K562 (cell line): ENCODE data around the gene NRTN. TPM values are rescaled to one million over a fixed set of nuclear protein-coding genes. Genes with fewer than 3 reads are reported as not detected.
"Not testable (repeated sequence)": the region's sequence is repeated elsewhere in the genome, so short reads cannot be mapped to it uniquely, and the experiment has no call there.

ENCODE experiments used
- ATAC-seq: fragments of 200-7000 bp; cut with Tn5 transposase; 3 replicates; pipeline ENCODE4 v1.9.1; 2020; ENCODE audit warnings: moderate library complexity
- BruUV-seq: library from RNA; stranded (reverse); fragments of 400-500 nt; replicated peaks from 2 replicates; lab custom pipeline; 2021; lab: Mats Ljungman, UMichigan
- CTCF ChIA-PET: fragments of 300-600 bp; formaldehyde crosslinking; extraction: SDS; loops from one replicate; lab custom pipeline; 2021; ENCODE audit warnings: low intra/inter-chr PET ratio; lab: Yijun Ruan, JAX
- POLR2A ChIA-PET: fragments of 300-600, 350-650 bp; sonication (Branson Sonifier 250); formaldehyde crosslinking; extraction: SDS; loops from one replicate; lab custom pipeline; 2021; ENCODE audit warnings: antibody characterized with exemption, inconsistent platforms; lab: Yijun Ruan, JAX
- DNase-seq, 4 experiments: peaks; one replicate each; pipeline versions ENCODE4 v3.0.0 to v3.0.0-alpha.2; 2011 to 2018; ENCODE audit warnings: low spot score in 3 of 4, mixed read lengths in 3 of 4; ENCODE audit errors: extremely low read depth in 1 of 4
- FAIRE-seq: peaks from 2 replicates; lab custom pipeline; 2011; peaks lifted over from hg19 to GRCh38; lab: Jason Lieb, UNC
- H2AFZ ChIP-seq: 2 replicates; pipeline ENCODE4 v1.6.0; 2011; ENCODE audit warnings: low read depth, low read length, control low read depth, inconsistent platforms
- H3K27ac ChIP-seq: fragments of 200-600 bp; 3 replicates; pipeline ENCODE4 v1.8.0; 2011; ENCODE audit warnings: low read depth, mild to moderate bottlenecking, control low read depth, inconsistent platforms, low read length, moderate library complexity, mixed read lengths; ENCODE audit errors: extremely low read depth
- H3K27me3 ChIP-seq, 2 experiments: fragments of 300-600 bp in 1 of 2; 2 replicates in 1 of 2; 3 replicates in 1 of 2; pipeline versions ENCODE4 v1.6.0 to v1.8.0; 2011; ENCODE audit warnings: inconsistent platforms in 2 of 2, low read length in 2 of 2, mild to moderate bottlenecking in 1 of 2, mixed read lengths in 1 of 2, moderate library complexity in 1 of 2; ENCODE audit not compliant: control insufficient read depth in 2 of 2, insufficient read depth in 2 of 2
- H3K36me3 ChIP-seq: fragments of 300-600 bp; 3 replicates; pipeline ENCODE4 v1.8.0; 2011; ENCODE audit warnings: mild to moderate bottlenecking, low read length, inconsistent platforms; ENCODE audit not compliant: control insufficient read depth, insufficient read depth
- H3K4me1 ChIP-seq, 2 experiments: fragments of 200-600 bp in 1 of 2; replicated peaks in 1 of 2; 2 replicates in 1 of 2; 3 replicates in 1 of 2; pipeline versions ENCODE4 v1.5.1 to v1.8.0; 2011; ENCODE audit warnings: inconsistent platforms in 2 of 2, low read length in 2 of 2, mild to moderate bottlenecking in 1 of 2, mixed read lengths in 1 of 2, moderate library complexity in 1 of 2; ENCODE audit not compliant: control insufficient read depth in 2 of 2, insufficient read depth in 2 of 2
- H3K4me2 ChIP-seq: 2 replicates; pipeline ENCODE4 v1.6.1; 2011; ENCODE audit warnings: low read length, control low read depth, inconsistent platforms, mixed read lengths; ENCODE audit not compliant: insufficient read depth
- H3K4me3 ChIP-seq: fragments of 200-600 bp; sonication (generic), shearing (Covaris generic); 2 replicates; pipeline ENCODE4 v1.5.1; 2016; ENCODE audit warnings: control low read depth, inconsistent platforms
- H3K79me2 ChIP-seq: fragments of 200-600 bp; 3 replicates; pipeline ENCODE4 v1.8.0; 2011; ENCODE audit warnings: low read length, inconsistent platforms; ENCODE audit not compliant: control insufficient read depth, insufficient read depth
- H3K9ac ChIP-seq, 2 experiments: 2 replicates each; pipeline versions ENCODE4 v1.6.0 to v1.6.1; 2011; ENCODE audit warnings: low read depth in 2 of 2, low read length in 2 of 2, control low read depth in 1 of 2, inconsistent platforms in 1 of 2, mild to moderate bottlenecking in 1 of 2, mixed read lengths in 1 of 2; ENCODE audit not compliant: insufficient read depth in 1 of 2
- H3K9me1 ChIP-seq: one replicate; pipeline ENCODE4 v1.6.0; 2011; ENCODE audit warnings: inconsistent platforms, mild to moderate bottlenecking, low read length, moderate library complexity; ENCODE audit not compliant: control insufficient read depth, insufficient read depth
- H3K9me3 ChIP-seq: replicated peaks from 2 replicates; pipeline ENCODE4 v1.5.1; 2011; ENCODE audit warnings: low read depth, low read length, inconsistent platforms; ENCODE audit not compliant: control insufficient read depth, insufficient read depth
- H4K20me1 ChIP-seq: replicated peaks from 2 replicates; pipeline ENCODE4 v1.6.1; 2011; ENCODE audit warnings: low read length, inconsistent platforms, mixed read lengths; ENCODE audit not compliant: control insufficient read depth, insufficient read depth
- WGBS: fragments of 100-300 bp; shearing (Covaris generic); methylation state at CpG from one replicate; pipeline ENCODE4 v1.1.6; 2016; ENCODE audit warnings: low coverage, mixed read lengths; ENCODE audit not compliant: insufficient coverage; ENCODE audit errors: missing lambda C conversion rate; 5-methylcytosine and 5-hydroxymethylcytosine counted together
- in situ Hi-C: fragments of 300-500 bp; cut with MboI; formaldehyde crosslinking; loops from 4 replicates; pipeline ENCODE4 v1.15.0; 2018; ENCODE audit warnings: inconsistent platforms, mixed read lengths
- intact Hi-C: fragments of 100-400 bp; cut with micrococcal nuclease; formaldehyde crosslinking; loops from 2 replicates; pipeline ENCODE4 v1.14.2; 2022
- polyA plus RNA-seq, 8 experiments: library from polyadenylated mRNA; depleted of rRNA in 4 of 8; stranded (reverse) in 5 of 8; unstranded in 3 of 8; fragments of >200 nt; fragmentation: Nextera tagmentation in 2 of 8; fragmentation: Illumina TruSeq in 1 of 8; extraction: Ambion mirVana in 2 of 8; extraction: Trizol in 1 of 8; gene quantifications; 2 replicates each; pipeline versions ENCODE4 v1.2.1 to v1.2.3, GENCODE V29; 2011 to 2014; ENCODE audit warnings: inconsistent platforms in 1 of 8, missing spikeins in 1 of 8
- total RNA-seq, 7 experiments: library from RNA; depleted of rRNA in 6 of 7; stranded (reverse); fragments of >200 nt in 6 of 7; fragmentation: Illumina TruSeq in 2 of 7; extraction: Trizol in 2 of 7; gene quantifications; 2 replicates each; pipeline versions ENCODE4 v1.2.1 to v1.2.3, GENCODE V29; 2011 to 2021; ENCODE audit warnings: low replicate concordance in 1 of 7
- TF ChIP-seq, protein P1 (sequence below), 3 experiments: fragments of 200-800 bp in 1 of 3; fragments of 250-450 bp in 1 of 3; fragments of 450-650 bp in 1 of 3; sonication (Bioruptor Pico) in 1 of 3; sonication (Bioruptor generic) in 1 of 3; formaldehyde crosslinking in 1 of 3; IDR thresholded peaks; 2 replicates each; pipeline versions ENCODE4 v1.6.1 to v1.8.0; 2016 to 2022; ENCODE audit warnings: mild to moderate bottlenecking in 2 of 3, missing genetic modification characterization in 2 of 3, missing compliant biosample characterization in 1 of 3, moderate library complexity in 1 of 3

Gene NRTN
- total and polyA plus RNA-seq, 9 of the 15 experiments (the other 6 are each of a cell fraction or from before 2014, with no cell fraction given), result 0.62 to 8.1 (median 1.6) TPM; not detected in 2

DNA sequence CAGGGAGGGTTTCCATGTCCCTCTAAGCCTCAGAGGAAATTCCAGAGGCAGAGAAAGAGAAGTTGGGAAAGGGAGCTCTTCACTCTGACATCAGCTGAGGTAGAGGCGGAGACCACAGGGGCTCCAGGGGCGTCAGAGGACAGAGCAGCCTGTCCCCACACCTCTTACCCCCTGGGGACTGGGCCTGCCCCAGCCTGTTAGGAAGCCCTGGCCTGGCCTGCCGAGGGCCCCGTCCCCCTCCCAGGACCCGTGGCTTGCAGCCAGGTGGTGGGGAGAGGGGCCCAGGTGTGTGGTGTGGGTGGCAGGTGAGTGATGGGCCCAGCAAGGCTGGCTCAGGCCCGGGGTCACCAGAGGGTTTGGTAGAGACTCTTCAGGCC lies 36.9 kb downstream of the NRTN start:
- FAIRE-seq, H4K20me1 ChIP-seq, H3K4me1 ChIP-seq, ATAC-seq, BruUV-seq, in situ Hi-C loops, H3K4me2 ChIP-seq, H2AFZ ChIP-seq, CTCF ChIA-PET, intact Hi-C loops, H3K4me3 ChIP-seq, H3K9ac ChIP-seq, H3K9me1 ChIP-seq, H3K9me3 ChIP-seq, H3K36me3 ChIP-seq, H3K27ac ChIP-seq, H3K79me2 ChIP-seq, DNase-seq: not testable (repeated sequence)
- WGBS, result 0% methylated on average over 3 of the region's 6 CpGs
- H3K27me3 ChIP-seq, result peaks cover 18 to 27% of the 10 kb centered on the region in 2 experiments; a peak in 4 of 5 replicates
- POLR2A ChIA-PET, result interaction anchor here (0.6 to 1.4 kb wide), 2 partner anchors 10 to 19 kb away, joined by 3 read pairs; no protein-coding TSS in a partner anchor

DNA sequence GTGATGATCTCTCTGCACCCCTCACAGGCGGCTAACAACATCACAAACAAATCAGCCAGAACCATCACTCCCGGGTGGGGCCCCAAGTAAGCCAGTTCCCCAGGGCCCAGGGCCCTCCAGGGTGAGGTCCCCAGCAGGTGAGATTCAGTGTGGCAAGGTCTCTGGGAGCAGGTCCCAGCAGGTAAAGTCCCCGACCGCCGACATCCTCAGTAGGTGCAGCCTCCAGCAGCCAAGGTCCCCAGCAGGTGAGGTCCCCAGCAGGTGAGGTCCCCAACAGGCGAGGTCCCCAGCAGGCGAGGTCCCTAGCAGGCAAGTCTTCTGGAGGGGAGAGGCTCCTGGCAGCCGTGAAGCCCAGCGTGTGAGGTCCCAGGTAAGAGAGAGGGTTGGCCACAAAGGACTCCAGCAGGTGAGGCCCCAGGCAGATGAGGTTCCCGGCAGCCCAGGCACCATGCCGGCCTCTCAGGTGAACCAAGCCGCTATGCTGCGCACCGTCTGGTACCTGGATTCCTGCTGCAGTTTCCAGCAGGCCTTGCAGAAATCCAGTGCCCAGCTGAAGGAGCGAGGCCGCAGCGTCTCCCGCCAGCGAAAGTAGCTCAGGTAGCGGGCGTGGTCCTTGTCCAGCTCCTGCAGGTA lies 38.5 kb downstream of the NRTN start:
- in situ Hi-C loops (no loop called here), intact Hi-C loops (no loop called here)
- H2AFZ ChIP-seq, result no peak overlapping the region
- no peaks in the 10 kb centered on the region for H3K36me3 ChIP-seq
- DNase-seq, result no peak
- no peak overlapping the region for H3K4me2 ChIP-seq
- 12% methylated on average over 15 of the region's 21 CpGs for WGBS
- H3K9me3 ChIP-seq, result no peaks in the 10 kb centered on the region
- TF ChIP-seq, protein P1, sequence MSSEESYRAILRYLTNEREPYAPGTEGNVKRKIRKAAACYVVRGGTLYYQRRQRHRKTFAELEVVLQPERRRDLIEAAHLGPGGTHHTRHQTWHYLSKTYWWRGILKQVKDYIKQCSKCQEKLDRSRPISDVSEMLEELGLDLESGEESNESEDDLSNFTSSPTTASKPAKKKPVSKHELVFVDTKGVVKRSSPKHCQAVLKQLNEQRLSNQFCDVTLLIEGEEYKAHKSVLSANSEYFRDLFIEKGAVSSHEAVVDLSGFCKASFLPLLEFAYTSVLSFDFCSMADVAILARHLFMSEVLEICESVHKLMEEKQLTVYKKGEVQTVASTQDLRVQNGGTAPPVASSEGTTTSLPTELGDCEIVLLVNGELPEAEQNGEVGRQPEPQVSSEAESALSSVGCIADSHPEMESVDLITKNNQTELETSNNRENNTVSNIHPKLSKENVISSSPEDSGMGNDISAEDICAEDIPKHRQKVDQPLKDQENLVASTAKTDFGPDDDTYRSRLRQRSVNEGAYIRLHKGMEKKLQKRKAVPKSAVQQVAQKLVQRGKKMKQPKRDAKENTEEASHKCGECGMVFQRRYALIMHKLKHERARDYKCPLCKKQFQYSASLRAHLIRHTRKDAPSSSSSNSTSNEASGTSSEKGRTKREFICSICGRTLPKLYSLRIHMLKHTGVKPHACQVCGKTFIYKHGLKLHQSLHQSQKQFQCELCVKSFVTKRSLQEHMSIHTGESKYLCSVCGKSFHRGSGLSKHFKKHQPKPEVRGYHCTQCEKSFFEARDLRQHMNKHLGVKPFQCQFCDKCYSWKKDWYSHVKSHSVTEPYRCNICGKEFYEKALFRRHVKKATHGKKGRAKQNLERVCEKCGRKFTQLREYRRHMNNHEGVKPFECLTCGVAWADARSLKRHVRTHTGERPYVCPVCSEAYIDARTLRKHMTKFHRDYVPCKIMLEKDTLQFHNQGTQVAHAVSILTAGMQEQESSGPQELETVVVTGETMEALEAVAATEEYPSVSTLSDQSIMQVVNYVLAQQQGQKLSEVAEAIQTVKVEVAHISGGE (CRISPR knock-in tag; IDR thresholded peaks at IDR 0.05), result no peak
- H3K4me1 ChIP-seq, result peaks cover 0 to 7% of the 10 kb centered on the region in 2 experiments; a peak in 2 of 5 replicates
- no peak overlapping the region for H3K9ac ChIP-seq
- no peak overlapping the region for H3K4me3 ChIP-seq
- FAIRE-seq, result no peak
- no peaks in the 10 kb centered on the region for H3K79me2 ChIP-seq
- no peaks in the 10 kb centered on the region for H4K20me1 ChIP-seq
- H3K27me3 ChIP-seq, result peaks cover 16 to 31% of the 10 kb centered on the region in 2 experiments
- ChIA-PET POLR2A (interaction anchor here (1.0 to 1.1 kb wide), 2 partner anchors 15 to 18 kb away, joined by 3 to 7 read pairs; no protein-coding TSS in a partner anchor), CTCF (no interaction called here)
- no peak overlapping the region for H3K27ac ChIP-seq
- ATAC-seq, result no peak; the same call in 2 of the 3 replicates
- no peaks in the 10 kb centered on the region for H3K9me1 ChIP-seq
- BruUV-seq, result no TSS peak
